Lower leg skin (tissue), 4 donors: ENCODE results near the gene TEN1. TPM values are rescaled to one million over a fixed set of nuclear protein-coding genes. Genes with fewer than 3 reads are reported as not detected.
"Not testable (repeated sequence)": the region's sequence is repeated elsewhere in the genome, so short reads cannot be mapped to it uniquely, and the experiment has no call there.

Source experiments
- DNase-seq, 2 donors: peaks; one replicate each; pipeline ENCODE4 v3.0.0-alpha.2; 2019; ENCODE audit warnings: low spot score in 2 of 2
- H3K4me3 ChIP-seq: fragments of 200-600 bp; sonication (generic); 2 replicates; pipeline ENCODE4 v1.5.1; 2017; ENCODE audit warnings: mild to moderate bottlenecking, low read depth; ENCODE audit not compliant: poor library complexity, severe bottlenecking
- CTCF ChIP-seq, 3 donors: fragments of 450-650 bp; IDR thresholded peaks; one replicate each; pipeline ENCODE4 v1.5.1; 2016; ENCODE audit warnings: antibody characterized with exemption in 3 of 3, mild to moderate bottlenecking in 3 of 3, moderate library complexity in 2 of 3
- POLR2A ChIP-seq, 2 donors: fragments of 450-650 bp; IDR thresholded peaks; one replicate each; pipeline ENCODE4 v1.6.1; 2016 to 2017; ENCODE audit warnings: antibody characterized with exemption in 2 of 2, mild to moderate bottlenecking in 1 of 2, moderate library complexity in 1 of 2
- WGBS, 2 donors: methylation state at CpG; one replicate each; pipeline ENCODE4 v1.1.5; 2018; 5-methylcytosine and 5-hydroxymethylcytosine counted together
- intact Hi-C: fragments of 100-400 bp; cut with DNase I; formaldehyde crosslinking; loops from one replicate; pipeline ENCODE4 v1.15.0; 2023; ENCODE audit warnings: low total_unique reads
- total RNA-seq, 4 donors: library from RNA; depleted of rRNA; stranded (reverse); fragments of >200 nt; gene quantifications; one replicate each; pipeline ENCODE4 v1.1.0, GENCODE V29; 2016

Gene TEN1
- total RNA-seq, 4 donors from 2014 or later, result 43.7 to 57.9 (median 49.7) TPM

- TF ChIP-seq CTCF (IDR thresholded peaks at IDR 0.05), result no peak
- no peak for TF ChIP-seq POLR2A (IDR thresholded peaks at IDR 0.05)
- DNase-seq, result no peak
- intact Hi-C loops, result no loop called here
- no peak overlapping the region for H3K4me3 ChIP-seq
- 48 to 49% methylated on average over 22 of the region's 22 CpGs for WGBS, 2 donors
Observed at GRCh38 chr17:76036497-76037261, 57.6 kb downstream of the TEN1 start.

GRCh38 chr17:76038050-76038449 is 59.0 kb downstream of the TEN1 start:
- DNase-seq, result no peak
- TF ChIP-seq CTCF (IDR thresholded peaks at IDR 0.05), result no peak
- TF ChIP-seq POLR2A (IDR thresholded peaks at IDR 0.05), result no peak
- WGBS, 2 donors, result 65 to 76% methylated on average over 3 of the region's 3 CpGs
- no peak overlapping the region for H3K4me3 ChIP-seq
- intact Hi-C loops, result no loop called here

GRCh38 chr17:76039121-76039520 is 60.1 kb downstream of the TEN1 start:
- WGBS, 2 donors, result 72 to 87% methylated on average over 6 of the region's 6 CpGs
- intact Hi-C loops, result no loop called here
- no peak for TF ChIP-seq POLR2A (IDR thresholded peaks at IDR 0.05)
- TF ChIP-seq CTCF (IDR thresholded peaks at IDR 0.05), result no peak

GRCh38 chr17:76040376-76040775 is 61.3 kb downstream of the TEN1 start:
- no peak for TF ChIP-seq CTCF (IDR thresholded peaks at IDR 0.05)
- no peak for TF ChIP-seq POLR2A (IDR thresholded peaks at IDR 0.05)
- 69 to 82% methylated on average over 6 of the region's 6 CpGs for WGBS, 2 donors
- H3K4me3 ChIP-seq, result no peak overlapping the region
- intact Hi-C loops, result no loop called here
- DNase-seq, result no peak

More at GRCh38 chr17:76039121-76039520, 60.1 kb downstream of the TEN1 start:
- no peak overlapping the region for H3K4me3 ChIP-seq
- no peak for DNase-seq

- 95 to 96% methylated on average over 3 of the region's 3 CpGs for WGBS, 2 donors
- DNase-seq, H3K4me3 ChIP-seq, intact Hi-C loops: not testable (repeated sequence)
Observed at GRCh38 chr17:76042868-76043267, 63.8 kb downstream of the TEN1 start.

- WGBS, 2 donors, result 39 to 57% methylated on average over 11 of the region's 11 CpGs
- H3K4me3 ChIP-seq, DNase-seq, intact Hi-C loops: not testable (repeated sequence)
Observed at GRCh38 chr17:76044475-76045007, 65.5 kb downstream of the TEN1 start.

- DNase-seq, result no peak
- no peak overlapping the region for H3K4me3 ChIP-seq
- TF ChIP-seq CTCF (IDR thresholded peaks at IDR 0.05) (no peak), POLR2A (IDR thresholded peaks at IDR 0.05) (no peak)
- 73 to 85% methylated on average over 8 of the region's 8 CpGs for WGBS, 2 donors
- intact Hi-C loops, result no loop called here
Observed at GRCh38 chr17:76046064-76046463, 67.0 kb downstream of the TEN1 start.
